H1 (cell line): ENCODE data around the gene SLC38A10. TPM values are rescaled to one million over a fixed set of nuclear protein-coding genes. Genes with fewer than 3 reads are reported as not detected.

Experiments
- CTCF ChIA-PET: fragments of 300-600 bp; sonication (Branson Sonifier 250); formaldehyde crosslinking; loops from one replicate; lab custom pipeline; 2021; ENCODE audit not compliant: partially characterized antibody; lab: Charles Lee
- POLR2A ChIA-PET: fragments of 300-600 bp; sonication (Branson Sonifier 250); formaldehyde crosslinking; loops from one replicate; lab custom pipeline; 2021; ENCODE audit warnings: inconsistent platforms; ENCODE audit not compliant: partially characterized antibody; lab: Charles Lee
- DNase-seq, 2 experiments: peaks; one replicate each; pipeline versions ENCODE4 v3.0.0 to v3.0.0-alpha.2; 2010 to 2022; ENCODE audit warnings: low spot score in 2 of 2, low read depth in 1 of 2, mixed read lengths in 1 of 2
- FAIRE-seq: peaks from 2 replicates; lab custom pipeline; 2011; peaks lifted over from hg19 to GRCh38; lab: Jason Lieb, UNC
- H2AFZ ChIP-seq: 2 replicates; pipeline ENCODE4 v1.8.1; 2012; ENCODE audit warnings: low read length, inconsistent platforms
- H2AK5ac ChIP-seq: 2 replicates; pipeline ENCODE4 v1.6.1; 2013; ENCODE audit warnings: low read depth, low read length
- H2BK120ac ChIP-seq: replicated peaks from 2 replicates; pipeline ENCODE3; 2013; ENCODE audit warnings: low read depth, low read length, inconsistent platforms
- H2BK12ac ChIP-seq: 2 replicates; pipeline ENCODE4 v1.6.1; 2013; ENCODE audit warnings: low read depth, low read length
- H2BK15ac ChIP-seq: 2 replicates; pipeline ENCODE4 v1.6.1; 2013; ENCODE audit warnings: low read length
- H2BK20ac ChIP-seq: 2 replicates; pipeline ENCODE4 v1.6.1; 2013; ENCODE audit warnings: low read length
- H2BK5ac ChIP-seq: 2 replicates; pipeline ENCODE4 v1.6.1; 2013; ENCODE audit warnings: low read depth, low read length
- H3K14ac ChIP-seq: 2 replicates; pipeline ENCODE4 v1.6.1; 2013; ENCODE audit warnings: inconsistent platforms; ENCODE audit not compliant: insufficient read length
- H3K18ac ChIP-seq: 2 replicates; pipeline ENCODE4 v1.6.1; 2013; ENCODE audit warnings: low read length; ENCODE audit errors: extremely low read depth
- H3K23ac ChIP-seq: 2 replicates; pipeline ENCODE4 v1.6.1; 2013; ENCODE audit warnings: inconsistent platforms; ENCODE audit not compliant: insufficient read length
- H3K23me2 ChIP-seq: 2 replicates; pipeline ENCODE4 v1.6.1; 2013; ENCODE audit warnings: low read depth, low read length
- H3K27ac ChIP-seq: 2 replicates; pipeline ENCODE4 v1.6.1; 2011; ENCODE audit warnings: low read depth, low read length, inconsistent platforms
- H3K27me3 ChIP-seq, 4 experiments: replicated peaks in 1 of 4; 1 replicate in 1 of 4; 2 replicates in 3 of 4; pipeline versions ENCODE4 v1.6.1 to v1.8.1; 2011 to 2013; ENCODE audit warnings: low read length in 3 of 4, mild to moderate bottlenecking in 3 of 4, inconsistent platforms in 2 of 4, mixed read lengths in 2 of 4, moderate library complexity in 1 of 4; ENCODE audit not compliant: control insufficient read depth in 3 of 4, insufficient read depth in 3 of 4; ENCODE audit errors: extremely low read depth in 1 of 4
- H3K36me3 ChIP-seq, 4 experiments: 2 replicates each; pipeline versions ENCODE4 v1.6.1 to v1.8.1; 2011 to 2013; ENCODE audit warnings: mild to moderate bottlenecking in 4 of 4, low read length in 3 of 4, moderate library complexity in 2 of 4, control low read depth in 1 of 4, inconsistent platforms in 1 of 4; ENCODE audit not compliant: insufficient read depth in 4 of 4, control insufficient read depth in 2 of 4
- H3K4ac ChIP-seq: replicated peaks from 2 replicates; pipeline ENCODE3; 2013; ENCODE audit warnings: low read length, low read depth, mixed read lengths, inconsistent platforms; ENCODE audit not compliant: insufficient read length
- H3K4me1 ChIP-seq, 4 experiments: replicated peaks in 1 of 4; 1 replicate in 1 of 4; 2 replicates in 3 of 4; pipeline versions ENCODE4 v1.6.1 to v1.8.1; 2011 to 2013; ENCODE audit warnings: low read length in 3 of 4, inconsistent platforms in 2 of 4, mixed read lengths in 1 of 4; ENCODE audit not compliant: insufficient read depth in 4 of 4, control insufficient read depth in 3 of 4
- H3K4me2 ChIP-seq, 2 experiments: 2 replicates each; pipeline versions ENCODE4 v1.6.1 to v1.8.1; 2011 to 2013; ENCODE audit warnings: low read depth in 2 of 2, low read length in 2 of 2, control low read depth in 1 of 2, inconsistent platforms in 1 of 2, mild to moderate bottlenecking in 1 of 2; ENCODE audit not compliant: insufficient read depth in 1 of 2
- H3K4me3 ChIP-seq, 4 experiments: fragments of 200-600, 300-600 bp in 1 of 4; sonication (generic), shearing (Covaris generic), sonication (Bioruptor Twin) in 1 of 4; 2 replicates each; pipeline versions ENCODE4 v1.5.1 to v1.8.1; 2011 to 2016; ENCODE audit warnings: low read length in 4 of 4, low read depth in 3 of 4, control low read depth in 2 of 4, inconsistent platforms in 2 of 4, mild to moderate bottlenecking in 2 of 4, mixed read lengths in 1 of 4, moderate library complexity in 1 of 4; ENCODE audit not compliant: insufficient read depth in 2 of 4; ENCODE audit errors: extremely low read depth in 1 of 4
- H3K56ac ChIP-seq: replicated peaks from 2 replicates; pipeline ENCODE3; 2013; ENCODE audit warnings: low read depth, mild to moderate bottlenecking, mixed read lengths, low read length, inconsistent platforms; ENCODE audit not compliant: insufficient read length
- H3K79me1 ChIP-seq: 2 replicates; pipeline ENCODE4 v1.6.1; 2013; ENCODE audit warnings: low read depth, low read length, control low read depth
- H3K79me2 ChIP-seq, 2 experiments: 2 replicates each; pipeline versions ENCODE4 v1.6.1 to v1.8.1; 2012 to 2013; ENCODE audit warnings: low read length in 2 of 2, mild to moderate bottlenecking in 2 of 2, inconsistent platforms in 1 of 2; ENCODE audit not compliant: insufficient read depth in 2 of 2, control insufficient read depth in 1 of 2
- H3K9ac ChIP-seq, 4 experiments: replicated peaks in 1 of 4; 1 replicate in 1 of 4; 2 replicates in 3 of 4; pipeline versions ENCODE4 v1.6.1 to v1.8.1; 2011 to 2013; ENCODE audit warnings: low read depth in 3 of 4, low read length in 3 of 4, control low read depth in 2 of 4, mild to moderate bottlenecking in 2 of 4, moderate library complexity in 2 of 4, inconsistent platforms in 1 of 4; ENCODE audit errors: extremely low read depth in 1 of 4
- H3K9me3 ChIP-seq, 2 experiments: 2 replicates each; pipeline versions ENCODE4 v1.6.1 to v1.8.1; 2012 to 2013; ENCODE audit warnings: mild to moderate bottlenecking in 2 of 2, moderate library complexity in 2 of 2, control low read depth in 1 of 2, inconsistent platforms in 1 of 2, low read depth in 1 of 2, low read length in 1 of 2, mixed read lengths in 1 of 2; ENCODE audit not compliant: insufficient read depth in 2 of 2
- H4K20me1 ChIP-seq, 2 experiments: replicated peaks in 1 of 2; 2 replicates each; pipeline versions ENCODE3 to v1.8.1; 2011 to 2013; ENCODE audit warnings: inconsistent platforms in 2 of 2, low read length in 2 of 2, mild to moderate bottlenecking in 1 of 2; ENCODE audit not compliant: insufficient read depth in 2 of 2, control insufficient read depth in 1 of 2
- H4K5ac ChIP-seq: 2 replicates; pipeline ENCODE4 v1.6.1; 2013; ENCODE audit warnings: low read length, low read depth, mixed read lengths, inconsistent platforms; ENCODE audit not compliant: insufficient read length
- H4K8ac ChIP-seq: 2 replicates; pipeline ENCODE4 v1.8.0; 2013; ENCODE audit warnings: mild to moderate bottlenecking, moderate library complexity, low read length, inconsistent platforms; ENCODE audit not compliant: insufficient read depth; ENCODE audit errors: extremely low read depth
- H4K91ac ChIP-seq: replicated peaks from 2 replicates; pipeline ENCODE3; 2013; ENCODE audit warnings: low read length, mixed read lengths, inconsistent platforms; ENCODE audit not compliant: insufficient read length
- BCL11A ChIP-seq, 2 experiments: IDR thresholded peaks; one replicate each; pipeline ENCODE4 v1.6.1; 2011; ENCODE audit warnings: low read depth in 2 of 2, low read length in 2 of 2, mild to moderate bottlenecking in 2 of 2
- FOSL1 ChIP-seq: IDR thresholded peaks from 2 replicates; pipeline ENCODE4 v1.6.1; 2011; ENCODE audit warnings: mild to moderate bottlenecking, low read depth, low read length, moderate library complexity; ENCODE audit not compliant: insufficient read depth
- HDAC2 ChIP-seq, 2 experiments: fragments of 300-600 bp in 1 of 2; sonication (generic) in 1 of 2; IDR thresholded peaks; 2 replicates each; pipeline ENCODE4 v1.6.1; 2011 to 2012; ENCODE audit warnings: low read depth in 2 of 2, low read length in 2 of 2, mild to moderate bottlenecking in 2 of 2, moderate library complexity in 2 of 2, borderline replicate concordance in 1 of 2, inconsistent platforms in 1 of 2
- KDM5A ChIP-seq: fragments of 200-600 bp; IDR thresholded peaks from 2 replicates; pipeline ENCODE4 v1.7.1; 2012; ENCODE audit warnings: mild to moderate bottlenecking, low read length, inconsistent platforms, mixed read lengths
- MAFK ChIP-seq: IDR thresholded peaks from 2 replicates; pipeline ENCODE4 v1.6.1; 2012; ENCODE audit warnings: low read depth, mild to moderate bottlenecking, improper control_type of control experiment, low read length
- MAX ChIP-seq: IDR thresholded peaks from 2 replicates; pipeline ENCODE4 v1.6.1; 2012; ENCODE audit warnings: inconsistent platforms
- POU5F1 ChIP-seq: IDR thresholded peaks from 2 replicates; pipeline ENCODE4 v1.6.1; 2011; ENCODE audit warnings: low read depth, mild to moderate bottlenecking, low read length, moderate library complexity
- SAP30 ChIP-seq: fragments of 300-600 bp; sonication (generic); IDR thresholded peaks from 2 replicates; pipeline ENCODE4 v1.7.1; 2012; ENCODE audit warnings: low read length, moderate library complexity, mild to moderate bottlenecking, inconsistent platforms; ENCODE audit not compliant: insufficient read depth, insufficient replicate concordance
- SP4 ChIP-seq: IDR thresholded peaks from 2 replicates; pipeline ENCODE4 v1.6.1; 2012; ENCODE audit warnings: low read length, inconsistent platforms
- SRF ChIP-seq: IDR thresholded peaks from 2 replicates; pipeline ENCODE4 v1.6.1; 2011; ENCODE audit warnings: mild to moderate bottlenecking, low read depth, low read length, moderate library complexity
- TAF1 ChIP-seq: IDR thresholded peaks from 2 replicates; pipeline ENCODE4 v1.6.1; 2011; ENCODE audit warnings: mild to moderate bottlenecking, low read depth, low read length
- TBP ChIP-seq: IDR thresholded peaks from 2 replicates; pipeline ENCODE4 v1.6.1; 2011; ENCODE audit warnings: low read depth, low read length, improper control_type of control experiment
- TCF12 ChIP-seq: IDR thresholded peaks from 2 replicates; pipeline ENCODE4 v1.6.1; 2011; ENCODE audit warnings: low read depth, mild to moderate bottlenecking, low read length
- YY1 ChIP-seq: IDR thresholded peaks from 2 replicates; pipeline ENCODE4 v1.6.1; 2011; ENCODE audit warnings: low read depth, mild to moderate bottlenecking, low read length
- WGBS, 2 experiments: shearing (Covaris generic) in 1 of 2; methylation state at CpG; one replicate each; pipeline versions ENCODE4 v1.1.6 to v1.1.7; 2013 to 2015; ENCODE audit warnings: low lambda C conversion rate in 2 of 2, mixed read lengths in 2 of 2, inconsistent platforms in 1 of 2, low coverage in 1 of 2, missing lambda C conversion rate in 1 of 2; ENCODE audit not compliant: insufficient replicate concordance in 2 of 2, insufficient coverage in 1 of 2, insufficient read length in 1 of 2; ENCODE audit errors: extremely low coverage in 1 of 2, missing lambda C conversion rate in 1 of 2; 5-methylcytosine and 5-hydroxymethylcytosine counted together
- polyA plus RNA-seq, 7 experiments: library from polyadenylated mRNA; depleted of rRNA in 3 of 7; stranded (reverse) in 5 of 7; unstranded in 2 of 7; fragments of >200 nt in 5 of 7; fragments of 200-250 nt in 2 of 7; gene quantifications; 1 replicate in 5 of 7; 2 replicates in 1 of 7; 4 replicates in 1 of 7; pipeline versions ENCODE4 v1.2.1 to v1.2.3, GENCODE V29; 2011 to 2013; ENCODE audit warnings: missing spikeins in 2 of 7, mixed read lengths in 2 of 7
- total RNA-seq: library from RNA; stranded (reverse); fragmentation: NEBNext Ultra II Directional; extraction: Animal tissue kit (Norgen Biotek cat#: 25700); gene quantifications from 2 replicates; pipeline ENCODE4 v1.2.1, GENCODE V29; 2021

Gene SLC38A10
- total and polyA plus RNA-seq, 2 of the 8 experiments (the other 6 are each of a cell fraction or from before 2014, with no cell fraction given), result 26.4 to 41.0 TPM

- H2BK20ac ChIP-seq, result no peak overlapping the region
- H3K4me2 ChIP-seq, result no peak overlapping the region
- no peak overlapping the region for H3K27ac ChIP-seq
- H2AK5ac ChIP-seq, result no peak overlapping the region
- no peak for DNase-seq
- no peak overlapping the region for H3K14ac ChIP-seq
- H3K56ac ChIP-seq, result no peak overlapping the region
- peak overlapping the region; percentile 53; the same call in 1 of the 2 replicates for H2BK15ac ChIP-seq
- H2AFZ ChIP-seq, result no peak overlapping the region
- CTCF ChIA-PET, result interaction anchor here (1.0 to 1.7 kb wide), 6 partner anchors 14 to 140 kb away, joined by 3 to 10 read pairs (median 4); no protein-coding TSS in a partner anchor
- H3K4me3 ChIP-seq, result no peak overlapping the region
- no peaks in the 10 kb centered on the region for H3K79me2 ChIP-seq
- H4K8ac ChIP-seq, result no peak overlapping the region; the same call in 1 of the 2 replicates
- no peak overlapping the region for H3K18ac ChIP-seq
- H4K20me1 ChIP-seq, result peaks cover 0 to 14% of the 10 kb centered on the region in 2 experiments
- H4K5ac ChIP-seq, result no peak overlapping the region
- peaks cover 0 to 18% (median 4%) of the 10 kb centered on the region in 4 experiments; a peak in 5 of 8 replicates for H3K36me3 ChIP-seq
- TF ChIP-seq BCL11A (IDR thresholded peaks at IDR 0.05; ENCODE audit: low read depth in 2 of 2, low read length in 2 of 2) (no peak), FOSL1 (no peak), TBP (no peak), KDM5A (no peak), HDAC2 (IDR thresholded peaks at IDR 0.05; ENCODE audit: borderline replicate concordance in 1 of 2, low read depth in 2 of 2, low read length in 2 of 2) (no peak), SRF (no peak), MAX (no peak), TAF1 (no peak), MAFK (no peak), SAP30 (no peak), SP4 (no peak), YY1 (no peak), TCF12 (no peak), POU5F1 (no peak)
- no peaks in the 10 kb centered on the region for H3K27me3 ChIP-seq
- H3K4ac ChIP-seq, result no peak overlapping the region
- no peak overlapping the region for H2BK120ac ChIP-seq
- H3K9me3 ChIP-seq, result no peaks in the 10 kb centered on the region; a peak in 1 of 4 replicates
- H2BK12ac ChIP-seq, result peak overlapping the region; percentile 43; the same call in 1 of the 2 replicates
- no peak overlapping the region for H3K9ac ChIP-seq
- no peak for FAIRE-seq
- WGBS, 2 experiments, result 91% methylated on average over 31 of the region's 31 CpGs; no CpG with 5 or more reads in 1 of the 2 experiments
- no peaks in the 10 kb centered on the region; the same call in 1 of the 2 replicates for H3K79me1 ChIP-seq
- H3K23ac ChIP-seq, result no peak overlapping the region
- POLR2A ChIA-PET, result interaction anchor here (0.6 to 1.1 kb wide), 4 partner anchors 14 to 82 kb away, joined by 3 to 4 read pairs (median 3); no protein-coding TSS in a partner anchor
- H2BK5ac ChIP-seq, result peak overlapping the region; percentile 71
- H3K23me2 ChIP-seq, result no peaks in the 10 kb centered on the region
- no peak overlapping the region for H4K91ac ChIP-seq
- no peaks in the 10 kb centered on the region for H3K4me1 ChIP-seq
Observed at GRCh38 chr17:81231121-81231645, 63.9 kb downstream of the SLC38A10 start.
